ENCODE results near the gene LMF1. TPM values are rescaled to one million over a fixed set of nuclear protein-coding genes. Genes with fewer than 3 reads are reported as not detected.
"Not testable (repeated sequence)": the region's sequence is repeated elsewhere in the genome, so short reads cannot be mapped to it uniquely, and the experiment has no call there.

The LMF1 gene
- total RNA-seq, 4 donors from 2014 or later = 7.7 to 15.8 (median 10.2) TPM

DNA sequence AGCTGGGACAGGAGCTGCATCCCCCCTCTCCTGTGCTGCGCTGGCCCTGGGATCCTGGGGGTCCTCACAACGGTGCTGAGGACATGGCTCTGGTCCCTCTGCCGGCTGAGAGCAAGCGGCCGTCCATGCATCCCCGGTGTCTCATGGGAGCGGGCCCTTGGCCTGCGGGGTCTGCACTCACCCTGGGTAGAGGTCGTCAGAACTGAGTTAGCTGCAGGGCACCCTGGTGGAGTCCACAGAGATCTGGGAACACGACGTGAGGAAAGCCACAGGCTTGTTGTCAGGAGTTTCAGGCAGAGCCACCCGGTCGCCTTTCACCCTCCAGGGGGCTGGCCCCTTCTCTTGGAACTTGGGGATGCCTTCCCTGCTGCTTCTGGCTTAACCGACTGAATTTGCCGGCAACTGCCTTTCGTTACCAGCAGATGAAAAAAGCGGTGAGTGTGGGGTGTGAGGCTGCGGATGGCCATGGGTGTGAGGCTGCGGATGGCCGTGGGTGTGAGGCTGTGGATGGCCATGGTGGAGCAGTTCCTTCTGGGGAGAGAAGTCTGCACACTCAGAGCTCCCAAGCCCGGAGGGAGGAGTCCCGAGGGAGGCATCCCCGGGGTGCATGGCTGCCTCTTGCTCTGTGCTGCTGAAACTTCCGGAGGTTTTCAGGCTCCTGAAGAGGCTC lies 81.7 kb downstream of the LMF1 start:
- Histone ChIP-seq H3K9me3 (peaks cover 0 to 8% (median 2%) of the 10 kb centered on the region in 3 donors), H3K4me3 (no peak overlapping the region), H3K36me3 (peaks cover 0 to 12% of the 10 kb centered on the region in 2 donors), H3K27ac (no peak overlapping the region), H3K27me3 (no peaks in the 10 kb centered on the region), H3K4me1 (no peaks in the 10 kb centered on the region)
- ATAC-seq = no peak
- no peak for DNase-seq
- in situ Hi-C loops (cut with MboI; ENCODE audit: low sequenced_read_pairs in 4 of 4) (no loop called here), intact Hi-C loops (cut with DNase I; ENCODE audit: low total_unique reads) (no loop called here)
- TF ChIP-seq POLR2A (IDR thresholded peaks at IDR 0.05) = no peak
- TF ChIP-seq, protein P1, sequence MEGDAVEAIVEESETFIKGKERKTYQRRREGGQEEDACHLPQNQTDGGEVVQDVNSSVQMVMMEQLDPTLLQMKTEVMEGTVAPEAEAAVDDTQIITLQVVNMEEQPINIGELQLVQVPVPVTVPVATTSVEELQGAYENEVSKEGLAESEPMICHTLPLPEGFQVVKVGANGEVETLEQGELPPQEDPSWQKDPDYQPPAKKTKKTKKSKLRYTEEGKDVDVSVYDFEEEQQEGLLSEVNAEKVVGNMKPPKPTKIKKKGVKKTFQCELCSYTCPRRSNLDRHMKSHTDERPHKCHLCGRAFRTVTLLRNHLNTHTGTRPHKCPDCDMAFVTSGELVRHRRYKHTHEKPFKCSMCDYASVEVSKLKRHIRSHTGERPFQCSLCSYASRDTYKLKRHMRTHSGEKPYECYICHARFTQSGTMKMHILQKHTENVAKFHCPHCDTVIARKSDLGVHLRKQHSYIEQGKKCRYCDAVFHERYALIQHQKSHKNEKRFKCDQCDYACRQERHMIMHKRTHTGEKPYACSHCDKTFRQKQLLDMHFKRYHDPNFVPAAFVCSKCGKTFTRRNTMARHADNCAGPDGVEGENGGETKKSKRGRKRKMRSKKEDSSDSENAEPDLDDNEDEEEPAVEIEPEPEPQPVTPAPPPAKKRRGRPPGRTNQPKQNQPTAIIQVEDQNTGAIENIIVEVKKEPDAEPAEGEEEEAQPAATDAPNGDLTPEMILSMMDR (IDR thresholded peaks at IDR 0.05 in 4 of 5, conservative IDR thresholded peaks at IDR 0.05 in 1 of 5) = no peak

DNA sequence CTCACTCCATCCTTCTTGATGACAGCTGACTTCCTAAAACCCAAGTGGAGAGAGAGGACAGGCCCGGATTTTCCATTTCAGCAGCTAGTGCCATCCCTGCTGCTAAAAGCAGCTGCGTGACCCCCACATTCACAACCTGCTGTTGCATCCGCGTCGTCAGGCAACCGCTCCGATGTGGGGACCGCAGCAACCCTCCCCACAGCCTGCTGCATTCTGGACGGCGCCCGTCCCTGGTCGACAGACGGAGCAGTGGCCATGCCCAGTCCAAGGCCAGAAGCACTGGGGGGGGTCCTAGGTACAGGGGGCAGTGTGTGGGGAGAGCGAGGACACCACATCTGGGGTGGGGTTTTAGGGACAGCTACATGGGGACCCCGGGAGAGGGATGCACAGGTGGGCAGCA lies 82.3 kb downstream of the LMF1 start:
- H3K36me3 ChIP-seq = peaks cover 0 to 13% of the 10 kb centered on the region in 2 donors
- in situ Hi-C loops (cut with MboI; ENCODE audit: low sequenced_read_pairs in 4 of 4); H3K9me3 ChIP-seq: not testable (repeated sequence)

DNA sequence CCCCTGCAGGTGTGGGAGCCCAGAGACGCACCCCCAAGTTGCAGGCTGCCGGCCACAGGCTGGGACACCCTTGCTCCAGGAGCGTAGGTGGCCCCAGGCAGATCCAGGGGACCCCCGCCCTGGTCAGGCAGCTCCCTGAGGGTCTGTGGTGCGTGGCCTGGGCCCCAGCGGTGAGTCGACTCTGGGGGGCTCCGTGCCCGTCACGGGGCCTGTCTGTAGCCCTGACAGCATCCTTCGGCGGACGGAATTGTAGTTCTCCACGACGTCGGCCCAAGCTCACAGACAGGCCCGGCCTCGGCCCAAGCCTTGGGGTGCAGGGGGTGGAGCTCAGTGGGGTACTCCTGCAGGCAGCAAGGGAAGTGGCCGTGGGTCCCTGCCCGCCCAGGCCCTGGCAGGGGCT lies 82.9 kb downstream of the LMF1 start:
- intact Hi-C loops (cut with DNase I; ENCODE audit: low total_unique reads) (no loop called here), in situ Hi-C loops (cut with MboI; ENCODE audit: low sequenced_read_pairs in 4 of 4) (no loop called here)
- Histone ChIP-seq H3K27me3 (no peaks in the 10 kb centered on the region), H3K36me3 (peaks cover 0 to 13% of the 10 kb centered on the region in 2 donors), H3K4me3 (no peak overlapping the region), H3K27ac (no peak overlapping the region), H3K4me1 (no peaks in the 10 kb centered on the region), H3K9me3 (peaks cover 0 to 8% (median 4%) of the 10 kb centered on the region in 3 donors)
- ATAC-seq (no peak), DNase-seq (no peak)
- TF ChIP-seq, protein P1 (IDR thresholded peaks at IDR 0.05 in 4 of 5, conservative IDR thresholded peaks at IDR 0.05 in 1 of 5) = no peak
- TF ChIP-seq POLR2A (IDR thresholded peaks at IDR 0.05) = no peak

More for the DNA sequence above, 82.3 kb downstream of the LMF1 start:
- H3K4me3 ChIP-seq; H3K4me1 ChIP-seq; intact Hi-C loops (cut with DNase I; ENCODE audit: low total_unique reads); H3K27me3 ChIP-seq; H3K27ac ChIP-seq; DNase-seq; ATAC-seq: not testable (repeated sequence)

DNA sequence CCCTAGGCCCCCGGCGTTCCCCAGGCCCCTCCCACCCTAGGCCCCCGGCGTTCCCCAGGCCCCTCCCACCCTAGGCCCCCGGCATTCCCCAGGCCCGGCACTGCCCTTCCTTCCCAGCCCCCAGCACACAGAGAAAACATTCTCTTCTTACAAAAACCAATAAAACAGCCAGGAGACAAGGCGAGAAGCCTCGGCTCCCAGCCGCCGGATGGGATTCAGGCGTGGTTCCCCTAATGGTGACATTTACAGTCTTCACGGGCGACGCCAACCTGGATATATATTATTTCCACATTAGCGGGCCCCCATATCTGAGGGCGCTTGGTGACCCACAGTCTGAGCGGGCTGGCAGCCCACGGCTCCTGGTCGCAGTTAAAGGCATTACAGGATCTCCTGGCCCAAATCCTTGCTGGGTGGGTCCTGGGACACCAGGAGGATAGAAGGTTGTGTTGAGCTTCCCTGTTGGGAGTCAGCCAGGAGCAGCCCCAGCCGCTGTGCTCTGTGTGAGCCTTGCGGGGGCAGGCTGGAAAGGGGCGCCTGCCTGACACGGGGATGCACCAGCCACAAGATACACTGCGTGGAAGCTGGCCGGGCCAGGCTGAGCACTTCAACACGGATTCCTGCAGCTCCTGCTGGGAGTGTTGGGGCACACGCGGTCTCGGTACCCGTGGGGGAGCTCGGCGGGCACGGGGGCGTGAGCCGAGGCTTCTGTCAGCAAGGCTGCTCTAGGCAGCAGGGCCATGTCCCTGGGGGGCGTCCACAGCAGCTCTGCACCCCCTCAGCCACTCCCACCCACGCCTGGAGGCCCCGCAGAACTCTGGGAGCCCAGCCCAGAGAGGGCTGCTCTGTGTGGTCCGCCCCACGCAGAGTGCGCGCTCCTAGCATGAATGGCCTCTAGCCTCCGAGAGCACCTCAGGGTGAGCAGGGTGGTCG lies 83.7 kb downstream of the LMF1 start:
- no peak for TF ChIP-seq POLR2A (IDR thresholded peaks at IDR 0.05)
- TF ChIP-seq, protein P1 (IDR thresholded peaks at IDR 0.05 in 4 of 5, conservative IDR thresholded peaks at IDR 0.05 in 1 of 5) = no peak
- Histone ChIP-seq H3K36me3 (peaks cover 0 to 13% of the 10 kb centered on the region in 2 donors), H3K27ac (no peak overlapping the region), H3K4me3 (no peak overlapping the region), H3K27me3 (no peaks in the 10 kb centered on the region), H3K9me3 (peaks cover 0 to 8% (median 4%) of the 10 kb centered on the region in 3 donors), H3K4me1 (no peaks in the 10 kb centered on the region)
- ATAC-seq (no peak), DNase-seq (no peak)
- intact Hi-C loops (cut with DNase I; ENCODE audit: low total_unique reads) = no loop called here
- in situ Hi-C loops (cut with MboI; ENCODE audit: low sequenced_read_pairs in 4 of 4) = no loop called here

DNA sequence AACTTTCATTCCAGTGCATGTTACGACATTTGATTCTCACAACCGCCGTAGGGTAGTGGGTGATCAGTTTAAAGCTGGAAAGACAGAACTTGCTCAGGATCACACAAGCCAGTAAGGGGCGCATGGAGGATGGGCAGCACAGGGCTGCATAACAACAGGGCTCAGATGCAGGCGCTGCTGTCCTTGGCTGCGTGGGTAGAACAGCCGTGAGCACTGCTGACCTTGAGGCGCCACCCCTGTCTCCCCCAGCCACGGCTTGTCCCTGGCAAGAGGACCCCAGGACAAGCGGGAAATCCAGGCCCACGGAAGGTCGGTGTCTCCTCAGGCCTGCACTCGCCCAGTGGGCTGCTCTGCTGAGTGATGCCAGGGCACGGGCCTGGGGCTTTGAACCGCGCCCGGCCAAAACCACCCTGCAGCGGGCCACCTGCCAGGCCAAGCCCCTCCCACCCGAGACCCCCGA lies 84.7 kb downstream of the LMF1 start:
- no peak for ATAC-seq
- peaks cover 0 to 8% (median 4%) of the 10 kb centered on the region in 3 donors for H3K9me3 ChIP-seq
- in situ Hi-C loops (cut with MboI; ENCODE audit: low sequenced_read_pairs in 4 of 4) = no loop called here
- H3K4me1 ChIP-seq = no peaks in the 10 kb centered on the region
- no peak for DNase-seq
- no peak overlapping the region for H3K4me3 ChIP-seq
- intact Hi-C loops (cut with DNase I; ENCODE audit: low total_unique reads) = no loop called here
- H3K36me3 ChIP-seq = peaks cover 0 to 13% of the 10 kb centered on the region in 2 donors
- no peak for TF ChIP-seq POLR2A (IDR thresholded peaks at IDR 0.05)
- TF ChIP-seq, protein P1 (IDR thresholded peaks at IDR 0.05 in 4 of 5, conservative IDR thresholded peaks at IDR 0.05 in 1 of 5) = no peak
- no peak overlapping the region for H3K27ac ChIP-seq
- no peaks in the 10 kb centered on the region for H3K27me3 ChIP-seq
